GM23248 (cell line): ENCODE results near the gene NACC2.

ENCODE experiments used
- EZH2 ChIP-seq: fragments of 200-600 bp; sonication (generic); IDR thresholded peaks from 2 replicates; pipeline ENCODE4 v1.6.1; 2018; ENCODE audit warnings: antibody characterized with exemption, mild to moderate bottlenecking; ENCODE audit not compliant: insufficient read depth, poor library complexity, severe bottlenecking
- EZH2phosphoT487 ChIP-seq: fragments of 200-600 bp; sonication (generic); IDR thresholded peaks from 2 replicates; pipeline ENCODE4 v1.6.1; 2018; ENCODE audit warnings: antibody characterized with exemption, moderate library complexity, mild to moderate bottlenecking, low read depth; ENCODE audit not compliant: insufficient read depth

GRCh38 chr9:135976531-135976930 is 118.6 kb downstream of the NACC2 start:
- TF ChIP-seq EZH2phosphoT487 (no peak), EZH2 (no peak)
